Neutrophil (primary cell): Measurements from ENCODE around the gene STARD10.

Source experiments
- H3K27ac ChIP-seq: fragments of 200-600 bp; sonication (generic); 2 replicates; pipeline ENCODE4 v1.5.1; 2016; ENCODE audit warnings: mild to moderate bottlenecking, moderate library complexity
- H3K27me3 ChIP-seq: fragments of 200-600 bp; sonication (generic); 2 replicates; pipeline ENCODE4 v1.6.0; 2016; ENCODE audit warnings: mild to moderate bottlenecking
- H3K36me3 ChIP-seq: fragments of 200-600 bp; sonication (generic); 2 replicates; pipeline ENCODE4 v1.5.1; 2017
- H3K4me1 ChIP-seq, 2 experiments: fragments of 200-600 bp in 1 of 2; sonication (generic) in 1 of 2; 1 replicate in 1 of 2; 2 replicates in 1 of 2; pipeline versions ENCODE4 v1.5.1 to v1.6.1; 2013 to 2016; ENCODE audit warnings: low read depth in 1 of 2, low read length in 1 of 2, mild to moderate bottlenecking in 1 of 2, moderate library complexity in 1 of 2; ENCODE audit not compliant: control insufficient read depth in 1 of 2, insufficient read depth in 1 of 2
- H3K4me3 ChIP-seq, 2 experiments: fragments of 200-600 bp in 1 of 2; sonication (generic) in 1 of 2; 1 replicate in 1 of 2; 2 replicates in 1 of 2; pipeline ENCODE4 v1.5.1; 2013 to 2016; ENCODE audit warnings: low read depth in 1 of 2, low read length in 1 of 2, mild to moderate bottlenecking in 1 of 2, moderate library complexity in 1 of 2
- H3K9me3 ChIP-seq: fragments of 200-600 bp; sonication (generic); 2 replicates; pipeline ENCODE4 v1.5.1; 2016
- TF ChIP-seq, protein P1 (sequence below): fragments of 200-600 bp; sonication (generic); IDR thresholded peaks from 2 replicates; pipeline ENCODE4 v1.5.1; 2016; ENCODE audit warnings: antibody characterized with exemption

STARD10 gene

DNA sequence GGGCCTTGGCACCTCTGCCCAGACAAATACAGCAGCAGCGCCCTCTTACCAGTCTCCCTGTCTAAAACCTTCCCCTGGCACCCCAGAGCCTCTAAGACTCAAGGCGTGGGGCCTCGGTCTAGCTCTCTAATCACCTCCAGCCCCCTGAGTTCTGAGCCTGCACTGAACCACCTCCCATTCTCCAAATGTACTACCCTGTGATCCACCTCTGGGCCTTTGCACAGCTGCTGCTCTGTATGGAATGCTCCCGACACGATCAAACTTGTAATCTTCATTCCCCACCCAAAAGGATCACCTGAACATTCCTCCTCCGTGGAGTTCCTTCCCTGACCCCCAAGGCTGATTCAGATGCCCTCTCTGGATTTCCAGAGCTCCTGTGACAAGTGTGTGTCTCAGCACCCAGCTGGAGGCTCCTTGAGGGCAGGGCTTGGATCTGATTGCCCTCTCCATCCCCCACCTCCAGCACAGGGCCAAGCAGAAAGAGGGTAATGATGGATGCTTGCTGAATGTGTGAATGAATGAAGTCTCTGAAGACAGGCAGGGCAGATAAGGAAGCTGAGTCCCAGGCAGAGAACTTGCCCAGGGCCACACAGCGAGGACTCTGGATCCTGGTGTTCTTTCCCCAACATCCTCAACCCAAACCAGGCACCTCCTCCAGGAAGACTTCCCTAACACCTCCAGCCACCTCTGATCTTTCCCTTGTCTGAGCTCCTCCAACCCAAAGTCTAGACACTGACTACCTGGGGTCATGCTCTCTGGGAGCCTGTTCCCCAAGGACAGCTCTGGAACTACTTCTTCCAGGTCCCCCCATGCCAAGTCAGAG, 18.3 kb downstream of the STARD10 start:
- Histone ChIP-seq H3K4me1 (peaks cover 42 to 48% of the 10 kb centered on the region in 2 experiments), H3K27ac (peak overlapping the region; percentile 83)

DNA sequence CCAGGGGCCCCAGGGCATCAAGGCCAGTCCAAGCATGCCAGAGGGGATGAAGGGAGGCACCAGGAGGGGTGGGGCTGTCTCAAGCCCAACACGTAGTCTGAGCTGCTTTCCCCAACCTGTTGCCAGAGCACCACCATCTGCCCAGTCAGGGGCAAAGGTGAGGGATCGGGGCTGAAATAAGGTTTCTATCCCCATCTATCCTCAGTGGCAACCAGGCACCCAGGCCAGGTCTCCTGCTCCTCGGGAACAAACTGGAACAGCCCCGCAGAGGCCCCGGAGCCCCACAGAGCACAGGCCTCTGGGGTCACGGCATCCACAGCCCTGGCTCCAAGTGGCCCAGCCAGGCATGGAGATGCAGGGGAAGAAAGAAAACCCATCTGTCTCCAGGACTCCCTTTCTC, 19.3 kb downstream of the STARD10 start:
- TF ChIP-seq, protein P1, sequence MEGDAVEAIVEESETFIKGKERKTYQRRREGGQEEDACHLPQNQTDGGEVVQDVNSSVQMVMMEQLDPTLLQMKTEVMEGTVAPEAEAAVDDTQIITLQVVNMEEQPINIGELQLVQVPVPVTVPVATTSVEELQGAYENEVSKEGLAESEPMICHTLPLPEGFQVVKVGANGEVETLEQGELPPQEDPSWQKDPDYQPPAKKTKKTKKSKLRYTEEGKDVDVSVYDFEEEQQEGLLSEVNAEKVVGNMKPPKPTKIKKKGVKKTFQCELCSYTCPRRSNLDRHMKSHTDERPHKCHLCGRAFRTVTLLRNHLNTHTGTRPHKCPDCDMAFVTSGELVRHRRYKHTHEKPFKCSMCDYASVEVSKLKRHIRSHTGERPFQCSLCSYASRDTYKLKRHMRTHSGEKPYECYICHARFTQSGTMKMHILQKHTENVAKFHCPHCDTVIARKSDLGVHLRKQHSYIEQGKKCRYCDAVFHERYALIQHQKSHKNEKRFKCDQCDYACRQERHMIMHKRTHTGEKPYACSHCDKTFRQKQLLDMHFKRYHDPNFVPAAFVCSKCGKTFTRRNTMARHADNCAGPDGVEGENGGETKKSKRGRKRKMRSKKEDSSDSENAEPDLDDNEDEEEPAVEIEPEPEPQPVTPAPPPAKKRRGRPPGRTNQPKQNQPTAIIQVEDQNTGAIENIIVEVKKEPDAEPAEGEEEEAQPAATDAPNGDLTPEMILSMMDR = no peak
- H3K9me3 ChIP-seq = no peaks in the 10 kb centered on the region
- no peak overlapping the region for H3K4me3 ChIP-seq
- peaks cover 32 to 38% of the 10 kb centered on the region in 2 experiments for H3K4me1 ChIP-seq
- no peaks in the 10 kb centered on the region for H3K27me3 ChIP-seq
- no peak overlapping the region for H3K27ac ChIP-seq
- peaks cover 4% of the 10 kb centered on the region for H3K36me3 ChIP-seq

More for the DNA sequence above, 18.3 kb downstream of the STARD10 start:
- H3K36me3 ChIP-seq = peaks cover 4% of the 10 kb centered on the region
- TF ChIP-seq, protein P1 = no peak
- H3K4me3 ChIP-seq = no peak overlapping the region
- no peaks in the 10 kb centered on the region for H3K9me3 ChIP-seq
- peaks cover 9% of the 10 kb centered on the region for H3K27me3 ChIP-seq

GRCh38 chr11:72773696-72774095, 20.2 kb downstream of the STARD10 start:
- TF ChIP-seq, protein P1 = no peak
- no peak overlapping the region for H3K27ac ChIP-seq
- H3K36me3 ChIP-seq = no peaks in the 10 kb centered on the region
- H3K9me3 ChIP-seq = no peaks in the 10 kb centered on the region
- no peak overlapping the region for H3K4me3 ChIP-seq
- peaks cover 30 to 31% of the 10 kb centered on the region in 2 experiments for H3K4me1 ChIP-seq
- H3K27me3 ChIP-seq = no peaks in the 10 kb centered on the region

DNA sequence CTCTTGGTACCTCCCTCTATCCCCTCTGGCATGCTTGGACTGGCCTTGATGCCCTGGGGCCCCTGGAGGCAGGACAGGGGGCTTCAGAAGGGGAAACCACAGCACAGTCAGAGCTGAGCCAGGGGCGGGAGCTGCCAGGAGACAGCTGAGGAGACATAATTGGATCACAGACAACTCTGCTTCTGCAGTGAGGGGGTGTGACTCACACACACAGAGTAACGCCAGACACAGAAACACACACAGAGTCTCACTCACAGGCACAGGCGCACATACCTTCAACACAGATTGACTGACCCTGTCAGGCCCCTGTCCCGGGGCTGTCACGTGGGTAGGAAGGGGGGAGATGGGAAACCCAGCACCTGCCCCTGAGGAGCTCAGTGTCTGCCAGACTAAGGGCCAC, 20.6 kb downstream of the STARD10 start:
- H3K36me3 ChIP-seq = no peaks in the 10 kb centered on the region
- peaks cover 26 to 27% of the 10 kb centered on the region in 2 experiments for H3K4me1 ChIP-seq
- no peak overlapping the region for H3K27ac ChIP-seq
- TF ChIP-seq, protein P1 = no peak
- no peaks in the 10 kb centered on the region for H3K9me3 ChIP-seq
- H3K4me3 ChIP-seq = no peak overlapping the region
- no peaks in the 10 kb centered on the region for H3K27me3 ChIP-seq

- TF ChIP-seq, protein P1 = no peak
These were observed 21.8 kb downstream of the STARD10 start for GRCh38 chr11:72772059-72772458.

More at GRCh38 chr11:72772059-72772458, 21.8 kb downstream of the STARD10 start:
- Histone ChIP-seq H3K4me1 (peaks cover 13 to 15% of the 10 kb centered on the region in 2 experiments), H3K27ac (no peak overlapping the region), H3K4me3 (no peak overlapping the region), H3K36me3 (no peaks in the 10 kb centered on the region), H3K9me3 (no peaks in the 10 kb centered on the region), H3K27me3 (no peaks in the 10 kb centered on the region)
